Breast epithelium (tissue), 4 donors: ENCODE data around the gene TPRG1L. TPM values are rescaled to one million over a fixed set of nuclear protein-coding genes. Genes with fewer than 3 reads are reported as not detected.

Experiments used
- DNase-seq, 2 donors: peaks; one replicate each; pipeline ENCODE4 v3.0.0-alpha.2; 2019; ENCODE audit warnings: low spot score in 2 of 2
- H3K27ac ChIP-seq, 2 donors: fragments of 200-600 bp; sonication (generic) in 1 of 2; one replicate each; pipeline ENCODE4 v1.5.1; 2016 to 2019; ENCODE audit warnings: mild to moderate bottlenecking in 1 of 2
- H3K27me3 ChIP-seq, 2 donors: fragments of 200-600 bp; sonication (generic) in 1 of 2; one replicate each; pipeline versions ENCODE4 v1.5.1 to v1.6.0; 2017 to 2019; ENCODE audit warnings: control low read depth in 1 of 2, mild to moderate bottlenecking in 1 of 2
- H3K36me3 ChIP-seq: fragments of 200-600 bp; one replicate; pipeline ENCODE4 v1.5.1; 2019
- H3K4me1 ChIP-seq, 2 donors: fragments of 200-600 bp; sonication (generic); one replicate each; pipeline ENCODE4 v1.5.1; 2016 to 2019; ENCODE audit warnings: control low read depth in 1 of 2
- H3K4me3 ChIP-seq, 3 donors: fragments of 200-600 bp; sonication (generic); 1 replicate in 2 of 3; 2 replicates in 1 of 3; pipeline ENCODE4 v1.5.1; 2016 to 2019; ENCODE audit warnings: mild to moderate bottlenecking in 3 of 3, moderate library complexity in 2 of 3
- H3K9me3 ChIP-seq, 2 donors: fragments of 200-600 bp; sonication (generic) in 1 of 2; one replicate each; pipeline ENCODE4 v1.5.1; 2016 to 2019; ENCODE audit warnings: control low read depth in 1 of 2
- POLR2A ChIP-seq: fragments of 450-650 bp; IDR thresholded peaks from one replicate; pipeline ENCODE4 v1.6.1; 2016; ENCODE audit warnings: antibody characterized with exemption, mild to moderate bottlenecking, moderate library complexity
- POLR2AphosphoS5 ChIP-seq, 3 donors: sonication (generic); formaldehyde crosslinking; IDR thresholded peaks; one replicate each; pipeline ENCODE4 v1.6.1; 2017; ENCODE audit warnings: antibody characterized with exemption in 3 of 3
- intact Hi-C: fragments of 100-400 bp; cut with DNase I; formaldehyde crosslinking; loops from one replicate; pipeline ENCODE4 v1.15.1; 2023; ENCODE audit warnings: low total_unique reads
- total RNA-seq, 3 donors: library from RNA; depleted of rRNA; stranded (reverse); fragments of >200 nt; gene quantifications; one replicate each; pipeline ENCODE4 v1.1.0, GENCODE V29; 2016
- TF ChIP-seq, protein P1 (sequence below), 3 donors: fragments of 450-650 bp; IDR thresholded peaks; one replicate each; pipeline ENCODE4 v1.5.1; 2016 to 2017; ENCODE audit warnings: antibody characterized with exemption in 3 of 3, mild to moderate bottlenecking in 3 of 3, moderate library complexity in 3 of 3

Gene TPRG1L
- total RNA-seq, 3 donors from 2014 or later = 32.4 to 56.8 (median 34.5) TPM

DNA sequence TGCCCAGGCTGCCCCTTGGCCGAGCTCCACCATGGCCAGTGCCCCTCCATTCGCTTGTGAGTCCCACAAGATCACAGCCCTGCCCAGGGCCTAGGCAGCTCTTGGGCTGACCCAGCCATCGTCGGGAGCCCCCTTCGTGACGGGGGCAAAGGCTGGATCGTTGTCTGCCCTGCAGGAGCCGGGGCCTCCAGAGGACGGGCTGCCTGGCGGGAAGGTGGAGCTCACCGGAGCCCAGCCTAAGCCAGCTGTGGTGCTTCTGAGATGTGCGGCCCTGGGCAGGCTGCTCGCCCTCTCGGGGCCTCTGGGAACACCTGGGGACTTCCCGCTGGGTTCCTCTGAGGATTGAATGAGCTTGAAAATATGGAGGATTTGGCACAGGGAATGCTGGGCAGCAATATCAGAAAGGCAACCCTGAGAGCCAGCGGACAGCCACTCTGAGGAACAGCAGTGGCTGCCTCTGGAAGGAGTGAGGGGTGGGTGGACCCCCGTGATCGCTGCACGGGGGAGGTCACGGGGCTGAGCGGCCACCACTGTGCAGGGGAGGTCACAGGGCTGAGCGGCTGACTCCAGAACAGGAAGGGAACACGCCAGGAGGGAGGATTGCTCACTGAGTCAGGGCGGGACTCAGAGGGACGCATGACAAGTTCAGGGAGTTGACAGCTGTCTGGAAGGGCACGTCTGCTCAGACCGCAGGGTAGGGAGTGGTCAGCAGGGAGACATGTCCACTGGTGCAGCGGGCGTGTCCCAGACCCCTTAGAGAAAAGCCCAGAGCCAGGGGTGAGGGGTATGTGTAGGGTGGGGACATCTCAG is 46.8 kb downstream of the TPRG1L start:
- H3K4me3 ChIP-seq = no peak overlapping the region
- DNase-seq = no peak
- TF ChIP-seq, protein P1, sequence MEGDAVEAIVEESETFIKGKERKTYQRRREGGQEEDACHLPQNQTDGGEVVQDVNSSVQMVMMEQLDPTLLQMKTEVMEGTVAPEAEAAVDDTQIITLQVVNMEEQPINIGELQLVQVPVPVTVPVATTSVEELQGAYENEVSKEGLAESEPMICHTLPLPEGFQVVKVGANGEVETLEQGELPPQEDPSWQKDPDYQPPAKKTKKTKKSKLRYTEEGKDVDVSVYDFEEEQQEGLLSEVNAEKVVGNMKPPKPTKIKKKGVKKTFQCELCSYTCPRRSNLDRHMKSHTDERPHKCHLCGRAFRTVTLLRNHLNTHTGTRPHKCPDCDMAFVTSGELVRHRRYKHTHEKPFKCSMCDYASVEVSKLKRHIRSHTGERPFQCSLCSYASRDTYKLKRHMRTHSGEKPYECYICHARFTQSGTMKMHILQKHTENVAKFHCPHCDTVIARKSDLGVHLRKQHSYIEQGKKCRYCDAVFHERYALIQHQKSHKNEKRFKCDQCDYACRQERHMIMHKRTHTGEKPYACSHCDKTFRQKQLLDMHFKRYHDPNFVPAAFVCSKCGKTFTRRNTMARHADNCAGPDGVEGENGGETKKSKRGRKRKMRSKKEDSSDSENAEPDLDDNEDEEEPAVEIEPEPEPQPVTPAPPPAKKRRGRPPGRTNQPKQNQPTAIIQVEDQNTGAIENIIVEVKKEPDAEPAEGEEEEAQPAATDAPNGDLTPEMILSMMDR (IDR thresholded peaks at IDR 0.05) = no peak
- TF ChIP-seq POLR2AphosphoS5 (IDR thresholded peaks at IDR 0.05) = no peak
- TF ChIP-seq POLR2A = no peak
- no peaks in the 10 kb centered on the region for H3K4me1 ChIP-seq
- H3K27ac ChIP-seq = no peak overlapping the region
- H3K27me3 ChIP-seq = peaks cover 0 to 40% of the 10 kb centered on the region in 2 donors
- no peaks in the 10 kb centered on the region for H3K9me3 ChIP-seq
- intact Hi-C loops = no loop called here
- H3K36me3 ChIP-seq = no peaks in the 10 kb centered on the region

DNA sequence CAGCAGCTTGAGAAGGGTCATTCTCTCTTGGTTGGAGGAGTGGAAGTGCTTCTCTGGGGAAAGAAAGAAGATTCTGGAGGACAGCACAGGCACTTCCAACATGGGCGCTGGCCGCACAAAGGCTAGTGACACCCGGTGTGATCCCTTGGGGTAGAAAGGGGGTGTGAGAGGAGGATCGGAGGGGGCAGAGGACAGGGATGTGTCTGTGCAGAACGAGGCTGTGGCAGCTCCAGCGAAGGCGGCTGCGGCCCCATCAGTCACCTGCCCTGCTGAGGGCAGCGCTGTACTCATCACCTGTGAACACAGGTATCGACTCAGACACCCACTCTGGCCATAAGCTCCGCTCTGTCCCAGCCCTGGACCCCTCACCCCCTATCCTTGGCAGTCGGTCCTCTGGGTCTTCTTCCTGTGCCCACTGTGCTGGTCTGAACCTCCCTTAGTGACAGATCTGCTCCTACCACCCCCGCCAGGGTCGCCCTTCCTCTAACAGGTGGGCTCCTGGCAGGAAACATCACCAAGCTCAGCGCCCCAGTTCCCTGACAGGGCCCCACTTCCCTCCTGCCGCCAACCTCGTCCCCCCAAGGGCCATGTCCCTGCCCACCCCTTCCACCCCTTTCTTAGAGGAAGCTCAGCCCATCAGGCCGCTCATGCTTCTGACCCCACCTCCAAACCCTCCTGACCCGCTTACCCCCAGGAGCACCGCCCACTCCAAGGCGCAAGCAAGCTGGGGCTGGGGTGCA is 47.6 kb downstream of the TPRG1L start:
- DNase-seq = no peak
- peaks cover 0 to 37% of the 10 kb centered on the region in 2 donors for H3K27me3 ChIP-seq

DNA sequence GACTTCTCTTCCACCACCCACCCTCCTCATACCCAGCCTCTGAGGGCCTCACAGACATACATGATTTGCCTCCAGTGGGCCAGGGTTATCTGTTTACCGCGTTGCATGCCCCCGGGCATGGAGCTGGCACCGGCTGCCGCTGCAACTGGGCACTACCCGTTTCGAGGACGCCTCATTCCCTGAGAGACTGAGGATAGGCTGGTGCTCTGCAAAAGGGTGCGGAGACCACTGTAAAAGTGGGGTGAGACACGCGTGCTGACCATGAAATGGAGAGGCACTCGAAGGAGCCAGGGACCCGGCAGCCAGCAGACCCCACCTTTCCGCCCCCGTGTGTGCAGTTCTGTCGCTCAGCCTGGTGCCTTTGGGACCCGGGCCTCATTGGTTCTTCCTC is 48.2 kb downstream of the TPRG1L start:
- H3K4me3 ChIP-seq = no peak overlapping the region
- intact Hi-C loops = no loop called here
- no peaks in the 10 kb centered on the region for H3K36me3 ChIP-seq
- no peaks in the 10 kb centered on the region for H3K9me3 ChIP-seq
- H3K27ac ChIP-seq = no peak overlapping the region
- H3K4me1 ChIP-seq = no peaks in the 10 kb centered on the region
- DNase-seq = no peak
- peaks cover 0 to 34% of the 10 kb centered on the region in 2 donors for H3K27me3 ChIP-seq
- TF ChIP-seq, protein P1 (IDR thresholded peaks at IDR 0.05) = no peak
- TF ChIP-seq POLR2A = no peak
- no peak for TF ChIP-seq POLR2AphosphoS5 (IDR thresholded peaks at IDR 0.05)

More for the DNA sequence above, 47.6 kb downstream of the TPRG1L start:
- H3K36me3 ChIP-seq = no peaks in the 10 kb centered on the region
- intact Hi-C loops = no loop called here
- no peaks in the 10 kb centered on the region for H3K4me1 ChIP-seq
- H3K4me3 ChIP-seq = no peak overlapping the region
- TF ChIP-seq, protein P1 (IDR thresholded peaks at IDR 0.05) = no peak
- TF ChIP-seq POLR2AphosphoS5 (IDR thresholded peaks at IDR 0.05) (no peak), POLR2A (no peak)
- no peaks in the 10 kb centered on the region for H3K9me3 ChIP-seq
- H3K27ac ChIP-seq = no peak overlapping the region

DNA sequence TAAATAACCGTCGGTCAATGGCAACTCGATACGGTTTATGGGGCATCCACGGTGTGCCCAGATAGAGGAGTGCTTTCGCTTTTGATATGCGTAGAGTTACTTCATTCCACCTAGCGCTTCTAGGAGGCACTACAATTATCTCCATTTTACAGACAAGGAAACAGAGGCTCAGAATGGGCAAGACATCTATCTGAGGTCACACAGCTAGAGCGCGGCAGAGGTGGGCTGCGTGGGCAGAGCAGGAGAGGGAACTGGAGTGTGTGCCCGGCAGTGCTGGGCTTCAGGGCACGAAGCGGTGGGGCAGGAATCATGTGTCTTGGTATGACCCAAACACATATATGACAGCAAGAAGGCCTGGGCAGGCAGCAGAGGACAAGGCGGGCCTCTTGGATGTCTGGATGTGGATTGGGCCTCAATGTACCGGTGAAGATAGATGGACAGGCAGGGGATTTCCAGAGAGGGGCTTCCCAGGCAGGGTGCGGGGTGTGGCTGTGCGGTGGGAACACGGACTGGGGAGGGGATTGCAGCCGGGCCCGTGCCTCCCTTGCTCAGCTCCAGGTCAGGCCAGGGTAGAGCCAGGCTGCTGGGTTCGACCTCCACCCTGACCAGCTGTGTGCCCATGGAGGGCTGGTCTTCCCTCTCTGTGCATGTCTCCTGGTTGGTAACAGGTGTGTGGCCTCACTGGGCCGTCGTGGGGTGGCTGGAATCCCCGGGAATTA is 48.7 kb downstream of the TPRG1L start:
- Histone ChIP-seq H3K9me3 (no peaks in the 10 kb centered on the region), H3K4me1 (no peaks in the 10 kb centered on the region), H3K27ac (no peak overlapping the region), H3K27me3 (peaks cover 0 to 32% of the 10 kb centered on the region in 2 donors), H3K36me3 (no peaks in the 10 kb centered on the region), H3K4me3 (no peak overlapping the region)
- intact Hi-C loops = no loop called here
- no peak for TF ChIP-seq POLR2A
- no peak for DNase-seq

DNA sequence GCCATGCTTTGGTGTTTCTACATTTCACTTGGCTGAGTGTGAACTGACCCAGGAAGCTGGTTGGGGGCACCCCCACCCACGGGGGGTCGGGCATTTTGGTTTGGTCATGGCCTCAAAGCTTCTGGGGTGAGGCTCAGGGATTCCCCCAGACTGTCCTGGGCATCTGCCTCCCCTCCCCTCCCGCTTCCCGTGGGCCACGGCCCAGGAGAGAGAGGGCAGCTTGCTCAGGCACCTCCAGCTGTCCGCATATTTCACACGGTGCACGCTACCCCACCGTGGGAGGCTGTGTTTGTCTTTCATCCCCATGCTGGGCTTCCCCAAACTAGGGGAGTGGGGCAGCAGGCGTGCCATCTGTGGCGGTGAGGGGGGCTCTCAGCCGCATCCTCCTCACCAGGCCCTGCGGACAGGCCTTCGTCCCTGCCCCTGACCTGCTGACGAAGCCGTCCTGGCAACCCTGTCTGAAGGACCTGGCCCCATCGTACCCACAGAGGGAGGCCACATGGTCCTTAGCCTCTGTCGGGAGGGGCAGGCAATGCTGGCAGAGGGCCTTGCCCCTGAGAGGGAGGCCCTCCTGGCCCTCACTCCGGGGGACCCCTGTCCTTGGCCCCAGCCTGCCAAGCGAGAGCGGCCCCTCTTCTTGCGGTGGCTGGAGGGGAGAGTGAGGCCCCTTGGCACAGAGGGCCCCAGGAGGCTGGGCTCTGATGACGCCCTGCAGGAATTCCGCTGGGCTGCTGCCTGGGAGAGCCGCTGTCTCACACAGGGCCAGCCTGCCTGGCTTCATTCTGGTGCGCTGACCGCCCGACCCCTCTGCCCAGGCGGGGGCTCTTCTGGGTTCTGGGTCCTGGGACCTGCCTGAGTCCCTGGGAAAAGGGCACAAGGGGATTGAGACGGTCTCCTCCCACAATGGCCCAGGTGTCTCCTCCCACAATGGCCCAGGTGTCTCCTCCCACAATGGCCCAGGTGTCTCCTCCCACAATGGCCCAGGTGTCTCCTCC is 49.6 kb downstream of the TPRG1L start:
- H3K4me3 ChIP-seq = no peak overlapping the region
- no peak for DNase-seq
- TF ChIP-seq POLR2A (no peak), POLR2AphosphoS5 (IDR thresholded peaks at IDR 0.05) (no peak)
- TF ChIP-seq, protein P1 (IDR thresholded peaks at IDR 0.05) = no peak
- H3K9me3 ChIP-seq = no peaks in the 10 kb centered on the region
- H3K4me1 ChIP-seq = no peaks in the 10 kb centered on the region
- H3K27me3 ChIP-seq = peaks cover 0 to 27% of the 10 kb centered on the region in 2 donors
- H3K36me3 ChIP-seq = no peaks in the 10 kb centered on the region
- intact Hi-C loops = no loop called here
- no peak overlapping the region for H3K27ac ChIP-seq
